ENCODE results near the gene JPH3.
"Not testable (repeated sequence)": the region's sequence is repeated elsewhere in the genome, so short reads cannot be mapped to it uniquely, and the experiment has no call there.

JPH3 gene

GRCh38 chr16:87722590-87723225 lies 120.4 kb downstream of the JPH3 start:
- DNase-seq: no peak

GRCh38 chr16:87723226-87723623 lies 120.9 kb downstream of the JPH3 start:
- DNase-seq: peak; percentile 75

- DNase-seq: no peak
Observed at GRCh38 chr16:87724490-87725291, 122.4 kb downstream of the JPH3 start.

GRCh38 chr16:87725596-87726235 lies 123.4 kb downstream of the JPH3 start:
- DNase-seq: no peak

- DNase-seq: not testable (repeated sequence)
Observed at GRCh38 chr16:87726577-87726976, 124.3 kb downstream of the JPH3 start.

GRCh38 chr16:87727346-87727745 lies 125.0 kb downstream of the JPH3 start:
- no peak for DNase-seq

- peak; percentile 35 for DNase-seq
Observed at GRCh38 chr16:87728026-87728425, 125.7 kb downstream of the JPH3 start.

- DNase-seq: peak; percentile 10
Observed at GRCh38 chr16:87729266-87729954, 127.1 kb downstream of the JPH3 start.

GRCh38 chr16:87731607-87732006 lies 129.3 kb downstream of the JPH3 start:
- DNase-seq: no peak

- DNase-seq: no peak
Observed at GRCh38 chr16:87733190-87733589, 130.9 kb downstream of the JPH3 start.

- no peak for DNase-seq
Observed at GRCh38 chr16:87734644-87735043, 132.3 kb downstream of the JPH3 start.

GRCh38 chr16:87735270-87736007 lies 133.1 kb downstream of the JPH3 start:
- no peak for DNase-seq

GRCh38 chr16:87736008-87736382 lies 133.7 kb downstream of the JPH3 start:
- no peak for DNase-seq

- DNase-seq: no peak
Observed at GRCh38 chr16:87739801-87740200, 137.5 kb downstream of the JPH3 start.

- DNase-seq: no peak
Observed at GRCh38 chr16:87740441-87740840, 138.1 kb downstream of the JPH3 start.

GRCh38 chr16:87740909-87741424 lies 138.7 kb downstream of the JPH3 start:
- no peak for DNase-seq

GRCh38 chr16:87741700-87742415 lies 139.6 kb downstream of the JPH3 start:
- DNase-seq: no peak

- no peak for DNase-seq
Observed at GRCh38 chr16:87742781-87743490, 140.6 kb downstream of the JPH3 start.

- DNase-seq: peak; percentile 53
Observed at GRCh38 chr16:87744750-87745514, 142.6 kb downstream of the JPH3 start.

GRCh38 chr16:87746178-87746577 lies 143.9 kb downstream of the JPH3 start:
- no peak for DNase-seq

Measured in hematopoietic multipotent progenitor cell treated with erythropoietin and hydrocortisone succinate and interleukin-3 and kit ligand, for 6 days (in vitro differentiated cells).